Measurements from ENCODE around the gene GLMN. TPM values are rescaled to one million over a fixed set of nuclear protein-coding genes. Genes with fewer than 3 reads are reported as not detected.

The GLMN gene
- total and polyA plus RNA-seq, 5 donors, result 6.3 to 6.9 (median 6.9) TPM

DNA sequence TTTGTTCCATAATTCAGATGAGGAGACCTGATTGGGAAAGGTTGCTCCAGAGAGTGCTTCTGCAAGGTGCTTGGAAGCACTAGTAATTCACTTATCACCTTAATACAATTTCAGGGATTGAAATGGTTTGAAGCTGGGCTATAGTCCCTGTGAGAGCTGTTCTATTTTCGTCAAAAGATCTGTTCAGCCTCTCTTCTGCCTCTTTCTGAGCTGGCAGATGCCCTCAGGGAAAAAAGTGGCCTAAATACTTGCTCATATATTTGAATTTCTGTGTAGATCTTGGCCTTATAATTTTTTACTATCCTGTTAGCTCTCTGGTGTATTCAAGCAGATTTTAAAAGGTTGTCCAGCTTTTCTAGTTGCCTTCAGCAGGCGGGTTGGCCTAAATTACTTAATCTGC, 58.8 kb downstream of the GLMN start:
- no peak overlapping the region for H3K27ac ChIP-seq (ENCODE audit: low read length)
- H3K9me3 ChIP-seq (ENCODE audit: control insufficient read depth, low read length), result no peaks in the 10 kb centered on the region
- H3K4me3 ChIP-seq (ENCODE audit: low read length), result no peak overlapping the region
- DNase-seq (no peak), ATAC-seq (no peak)
- WGBS, result 73% methylated on average over 2 of the region's 2 CpGs
- intact Hi-C loops (cut with DNase I), result no loop called here
- H3K27me3 ChIP-seq (ENCODE audit: control insufficient read depth, insufficient read depth), result no peaks in the 10 kb centered on the region
- H3K4me1 ChIP-seq (ENCODE audit: control insufficient read depth, insufficient read depth, low read length), result no peaks in the 10 kb centered on the region

GRCh38 chr1:92230736-92231135, 68.1 kb downstream of the GLMN start:
- no peaks in the 10 kb centered on the region for H3K27me3 ChIP-seq (ENCODE audit: control insufficient read depth, insufficient read depth)
- DNase-seq, result no peak
- intact Hi-C loops (cut with DNase I), result no loop called here
- 80% methylated on average over 1 of the region's 1 CpG for WGBS
- no peak overlapping the region for H3K27ac ChIP-seq (ENCODE audit: low read length)
- no peak for ATAC-seq
- H3K4me3 ChIP-seq (ENCODE audit: low read length), result no peak overlapping the region
- no peaks in the 10 kb centered on the region for H3K4me1 ChIP-seq (ENCODE audit: control insufficient read depth, insufficient read depth, low read length)
- no peaks in the 10 kb centered on the region for H3K9me3 ChIP-seq (ENCODE audit: control insufficient read depth, low read length)

- no peaks in the 10 kb centered on the region for H3K27me3 ChIP-seq (ENCODE audit: control insufficient read depth, insufficient read depth)
- intact Hi-C loops (cut with DNase I), result no loop called here
- H3K9me3 ChIP-seq (ENCODE audit: control insufficient read depth, low read length), result no peaks in the 10 kb centered on the region
- H3K4me3 ChIP-seq (ENCODE audit: low read length), result no peak overlapping the region
- DNase-seq, result no peak
- 70% methylated on average over 3 of the region's 3 CpGs for WGBS
- H3K4me1 ChIP-seq (ENCODE audit: control insufficient read depth, insufficient read depth, low read length), result no peaks in the 10 kb centered on the region
- no peak for ATAC-seq
- no peak overlapping the region for H3K27ac ChIP-seq (ENCODE audit: low read length)
These were observed 70.4 kb downstream of the GLMN start for GRCh38 chr1:92228401-92228800.

- no peak overlapping the region for H3K27ac ChIP-seq (ENCODE audit: low read length)
- intact Hi-C loops (cut with DNase I), result no loop called here
- no peak for DNase-seq
- ATAC-seq, result no peak
- H3K4me3 ChIP-seq (ENCODE audit: low read length), result no peak overlapping the region
- no peaks in the 10 kb centered on the region for H3K4me1 ChIP-seq (ENCODE audit: control insufficient read depth, insufficient read depth, low read length)
- no peaks in the 10 kb centered on the region for H3K9me3 ChIP-seq (ENCODE audit: control insufficient read depth, low read length)
- H3K27me3 ChIP-seq (ENCODE audit: control insufficient read depth, insufficient read depth), result no peaks in the 10 kb centered on the region
These were observed 79.8 kb downstream of the GLMN start for GRCh38 chr1:92219028-92219427.

- no peak overlapping the region for H3K4me3 ChIP-seq (ENCODE audit: low read length)
- no peaks in the 10 kb centered on the region for H3K4me1 ChIP-seq (ENCODE audit: control insufficient read depth, insufficient read depth, low read length)
- H3K27me3 ChIP-seq (ENCODE audit: control insufficient read depth, insufficient read depth), result no peaks in the 10 kb centered on the region
- H3K27ac ChIP-seq (ENCODE audit: low read length), result no peak overlapping the region
- WGBS, result 88% methylated on average over 14 of the region's 14 CpGs
- ATAC-seq (no peak), DNase-seq (no peak)
- H3K9me3 ChIP-seq (ENCODE audit: control insufficient read depth, low read length), result no peaks in the 10 kb centered on the region
- intact Hi-C loops (cut with DNase I), result no loop called here
These were observed 80.2 kb downstream of the GLMN start for GRCh38 chr1:92218559-92218958.

DNA sequence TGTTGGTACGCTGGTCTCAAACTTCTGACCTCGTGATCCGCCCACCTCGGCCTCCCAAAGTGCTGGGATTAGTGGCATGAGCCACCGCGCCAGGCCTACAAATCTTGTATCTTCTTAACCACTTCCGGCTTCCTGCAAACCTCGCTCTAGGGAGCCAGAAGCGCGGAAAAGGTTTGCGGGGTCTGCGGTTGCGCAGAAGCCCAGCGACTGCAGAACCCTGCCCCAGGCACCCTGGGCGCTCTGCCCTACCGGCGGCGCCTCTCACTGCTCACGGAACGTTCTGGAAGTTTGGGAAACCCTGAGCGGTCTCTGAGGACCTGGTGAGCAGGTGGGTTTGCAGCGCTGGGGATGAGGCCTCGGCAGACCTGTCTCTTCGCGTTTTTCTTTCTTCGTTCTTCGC, 81.1 kb downstream of the GLMN start, which contains the start of gene C1orf146:
Gene C1orf146, plus strand, starts transcription at position 195 of the 400 bp plus-strand sequence. CDS start 13,506 bp downstream, outside the sequence.
- no peaks in the 10 kb centered on the region for H3K27me3 ChIP-seq (ENCODE audit: control insufficient read depth, insufficient read depth)
- H3K4me3 ChIP-seq (ENCODE audit: low read length), result no peak within 1 kb of the TSS
- H3K27ac ChIP-seq (ENCODE audit: low read length), result no peak within 1 kb of the TSS
- H3K4me1 ChIP-seq (ENCODE audit: control insufficient read depth, insufficient read depth, low read length), result no peaks in the 10 kb centered on the region
- intact Hi-C loops (cut with DNase I), result no loop called here
- ATAC-seq (no peak), DNase-seq (peak in 1 of 3 donors; percentile 45)
- 95% methylated on average over 27 of the region's 27 CpGs for WGBS
- H3K9me3 ChIP-seq (ENCODE audit: control insufficient read depth, low read length), result no peaks in the 10 kb centered on the region

GRCh38 chr1:92211166-92211565, 87.6 kb downstream of the GLMN start:
- Histone ChIP-seq H3K4me3 (ENCODE audit: low read length) (no peak overlapping the region), H3K27ac (ENCODE audit: low read length) (no peak overlapping the region), H3K9me3 (ENCODE audit: control insufficient read depth, low read length) (no peaks in the 10 kb centered on the region), H3K27me3 (ENCODE audit: control insufficient read depth, insufficient read depth) (no peaks in the 10 kb centered on the region), H3K4me1 (ENCODE audit: control insufficient read depth, insufficient read depth, low read length) (no peaks in the 10 kb centered on the region)
- 84% methylated on average over 2 of the region's 2 CpGs for WGBS
- ATAC-seq (no peak), DNase-seq (no peak)
- intact Hi-C loops (cut with DNase I), result no loop called here

DNA sequence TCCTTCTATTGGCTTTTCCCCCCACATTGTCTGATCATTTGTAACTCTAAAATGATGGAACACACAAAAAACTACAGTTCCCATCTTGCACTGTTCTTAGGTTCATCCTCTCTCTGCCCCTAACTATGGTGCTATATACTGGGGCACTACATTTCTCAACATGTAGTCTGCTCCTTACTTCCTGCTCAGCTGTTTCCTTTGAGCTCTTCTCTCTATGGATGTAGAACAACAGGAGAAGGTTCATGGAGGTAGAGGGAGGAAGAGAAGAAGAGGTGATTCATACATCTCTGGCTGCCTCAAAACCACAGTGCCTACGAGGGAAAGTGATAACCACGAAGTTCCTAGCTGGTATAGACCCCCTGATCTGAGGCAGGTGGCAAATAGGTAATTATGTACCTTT, 88.1 kb downstream of the GLMN start:
- ATAC-seq, result no peak
- DNase-seq, result no peak
- no peak overlapping the region for H3K27ac ChIP-seq (ENCODE audit: low read length)
- H3K4me3 ChIP-seq (ENCODE audit: low read length), result no peak overlapping the region
- 46% methylated on average over 2 of the region's 2 CpGs for WGBS
- H3K4me1 ChIP-seq (ENCODE audit: control insufficient read depth, insufficient read depth, low read length), result no peaks in the 10 kb centered on the region
- intact Hi-C loops (cut with DNase I), result no loop called here
- H3K27me3 ChIP-seq (ENCODE audit: control insufficient read depth, insufficient read depth), result no peaks in the 10 kb centered on the region
- H3K9me3 ChIP-seq (ENCODE audit: control insufficient read depth, low read length), result no peaks in the 10 kb centered on the region

GRCh38 chr1:92203105-92203504, 95.7 kb downstream of the GLMN start:
- Histone ChIP-seq H3K27me3 (ENCODE audit: control insufficient read depth, insufficient read depth) (no peaks in the 10 kb centered on the region), H3K4me1 (ENCODE audit: control insufficient read depth, insufficient read depth, low read length) (no peaks in the 10 kb centered on the region), H3K4me3 (ENCODE audit: low read length) (no peak overlapping the region), H3K9me3 (ENCODE audit: control insufficient read depth, low read length) (no peaks in the 10 kb centered on the region), H3K27ac (ENCODE audit: low read length) (no peak overlapping the region)
- ATAC-seq (no peak), DNase-seq (no peak)
- intact Hi-C loops (cut with DNase I), result no loop called here

DNA sequence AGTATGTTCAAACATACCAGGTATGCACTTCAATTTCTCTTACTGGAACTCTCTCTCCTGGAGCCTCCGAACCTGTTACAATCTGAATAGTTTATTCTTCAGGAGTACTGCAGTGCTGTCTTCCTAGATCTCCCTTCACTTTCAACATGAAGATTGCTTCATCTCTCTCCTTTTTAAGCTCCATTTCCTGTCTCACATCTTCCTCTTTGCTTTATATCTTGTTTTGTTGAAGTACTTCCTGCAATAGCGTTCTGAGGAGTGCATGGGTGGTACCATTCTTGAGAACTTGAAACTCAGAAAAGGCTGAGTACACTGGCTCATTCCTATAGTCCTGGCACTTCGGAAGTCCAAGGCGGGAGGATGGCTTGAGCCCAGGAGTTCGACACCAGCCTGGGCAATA, 96.8 kb downstream of the GLMN start:
- Histone ChIP-seq H3K27me3 (ENCODE audit: control insufficient read depth, insufficient read depth) (no peaks in the 10 kb centered on the region), H3K9me3 (ENCODE audit: control insufficient read depth, low read length) (no peaks in the 10 kb centered on the region), H3K4me1 (ENCODE audit: control insufficient read depth, insufficient read depth, low read length) (no peaks in the 10 kb centered on the region), H3K4me3 (ENCODE audit: low read length) (no peak overlapping the region), H3K27ac (ENCODE audit: low read length) (no peak overlapping the region)
- WGBS, result 77% methylated on average over 5 of the region's 5 CpGs
- intact Hi-C loops (cut with DNase I), result no loop called here
- no peak for ATAC-seq
- DNase-seq, result no peak
